ENCODE data around the gene CD164.

CD164 gene

GRCh38 chr6:109381747-109382575 is at the start of gene CD164:
TSS of gene CD164 (minus strand) at chr6:109382467. CDS start at chr6:109382378, 89 bp downstream.
- peak; percentile 94 for DNase-seq

- no peak for DNase-seq
Measured at GRCh38 chr6:109429496-109429895, 47.2 kb upstream of the CD164 start.

- DNase-seq: no peak
Measured at GRCh38 chr6:109428889-109429477, 46.7 kb upstream of the CD164 start.

- DNase-seq: no peak
Measured at GRCh38 chr6:109424946-109425345, 42.7 kb upstream of the CD164 start.

- DNase-seq: no peak
Measured at GRCh38 chr6:109421184-109421583, 38.9 kb upstream of the CD164 start.

- DNase-seq: no peak
Measured at GRCh38 chr6:109420751-109421150, 38.5 kb upstream of the CD164 start.

GRCh38 chr6:109417646-109418045 is 35.4 kb upstream of the CD164 start:
- DNase-seq: no peak

- DNase-seq: no peak
Measured at GRCh38 chr6:109411034-109411433, 28.8 kb upstream of the CD164 start.

GRCh38 chr6:109406196-109406595 is 23.9 kb upstream of the CD164 start:
- DNase-seq: no peak

- no peak for DNase-seq
Measured at GRCh38 chr6:109397020-109397419, 14.8 kb upstream of the CD164 start.

- no peak for DNase-seq
Measured at GRCh38 chr6:109396046-109396718, 13.9 kb upstream of the CD164 start.

- DNase-seq: no peak
Measured at GRCh38 chr6:109393886-109394281, 11.6 kb upstream of the CD164 start.

GRCh38 chr6:109393157-109393885 is 11.1 kb upstream of the CD164 start:
- DNase-seq: no peak

- no peak for DNase-seq
Measured at GRCh38 chr6:109389650-109390274, 7.5 kb upstream of the CD164 start.

GRCh38 chr6:109388265-109388664 is 6.0 kb upstream of the CD164 start:
- DNase-seq: no peak

GRCh38 chr6:109383438-109383940 is 1.2 kb upstream of the CD164 start:
- DNase-seq: no peak

GRCh38 chr6:109382576-109383437 is 540 bp upstream of the CD164 start:
- DNase-seq: peak; percentile 90

GRCh38 chr6:109381061-109381746 is 1.1 kb downstream of the CD164 start:
- no peak for DNase-seq

- DNase-seq: no peak
Measured at GRCh38 chr6:109379711-109380110, 2.6 kb downstream of the CD164 start.

GRCh38 chr6:109377717-109378116 is 4.5 kb downstream of the CD164 start:
- no peak for DNase-seq

GRCh38 chr6:109374326-109374892 is 7.9 kb downstream of the CD164 start:
- no peak for DNase-seq

All from stimulated activated CD4-positive, alpha-beta T cell treated with anti-CD3 and anti-CD28 coated beads, Interleukin-4, amount 100 ng/mL, for 1 hour (primary cell).